H1 (cell line): ENCODE data around the gene GRID1.

ENCODE experiments used
- CEBPB ChIP-seq: IDR thresholded peaks from 2 replicates; pipeline ENCODE4 v1.6.1; 2012; ENCODE audit warnings: low read depth, low read length
- CHD2 ChIP-seq: IDR thresholded peaks from 2 replicates; pipeline ENCODE4 v1.6.1; 2012; ENCODE audit warnings: low read length, improper control_type of control experiment
- EP300 ChIP-seq, 2 experiments: IDR thresholded peaks; 1 replicate in 1 of 2; 2 replicates in 1 of 2; pipeline ENCODE4 v1.6.1; 2011 to 2012; ENCODE audit warnings: low read depth in 2 of 2, low read length in 2 of 2, mild to moderate bottlenecking in 2 of 2, borderline replicate concordance in 1 of 2, inconsistent platforms in 1 of 2, moderate library complexity in 1 of 2
- POLR2A ChIP-seq, 2 experiments: IDR thresholded peaks; 1 replicate in 1 of 2; 2 replicates in 1 of 2; pipeline ENCODE4 v1.6.1; 2011; ENCODE audit warnings: low read depth in 2 of 2, low read length in 2 of 2, mild to moderate bottlenecking in 2 of 2; ENCODE audit errors: control extremely low read depth in 1 of 2
- RAD21 ChIP-seq, 2 experiments: IDR thresholded peaks in 1 of 2; conservative IDR thresholded peaks in 1 of 2; 2 replicates each; pipeline ENCODE4 v1.6.1; 2011; ENCODE audit warnings: low read depth in 2 of 2, low read length in 2 of 2, improper control_type of control experiment in 1 of 2, inconsistent platforms in 1 of 2, mild to moderate bottlenecking in 1 of 2, moderate library complexity in 1 of 2
- RXRA ChIP-seq: IDR thresholded peaks from 2 replicates; pipeline ENCODE4 v1.6.1; 2011; ENCODE audit warnings: low read depth, mild to moderate bottlenecking, low read length, moderate library complexity; ENCODE audit not compliant: insufficient read depth
- SIX5 ChIP-seq: IDR thresholded peaks from 2 replicates; pipeline ENCODE4 v1.6.1; 2011; ENCODE audit warnings: mild to moderate bottlenecking, low read depth, low read length
- TF ChIP-seq, protein P1 (sequence below), 3 experiments: IDR thresholded peaks; 1 replicate in 2 of 3; 2 replicates in 1 of 3; pipeline versions ENCODE4 v1.5.1 to v1.6.1; 2011; ENCODE audit warnings: low read length in 3 of 3, mild to moderate bottlenecking in 3 of 3, inconsistent platforms in 2 of 3, low read depth in 1 of 3, moderate library complexity in 1 of 3; ENCODE audit not compliant: insufficient read depth in 1 of 3; ENCODE audit errors: control extremely low read depth in 1 of 3

DNA sequence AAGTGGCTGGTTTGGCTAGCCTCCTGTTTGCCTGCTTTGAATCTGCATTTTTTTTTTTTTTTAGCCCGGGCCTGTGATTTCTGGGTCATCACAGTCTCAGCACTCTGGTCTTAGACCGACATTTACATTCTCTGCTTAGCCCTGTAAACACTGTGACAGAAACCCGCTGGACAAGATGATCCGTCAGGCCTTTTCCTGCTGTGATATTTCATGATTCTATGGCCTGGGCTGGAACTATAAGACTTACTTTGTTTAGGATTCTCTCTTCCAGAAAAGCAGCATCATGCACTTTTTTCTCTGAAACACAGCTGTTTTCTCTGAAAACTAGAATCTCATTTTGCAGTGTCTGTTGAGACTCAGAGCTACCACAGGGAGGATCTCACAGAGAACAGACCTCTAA is 705.5 kb downstream of the GRID1 start:
- TF ChIP-seq CEBPB, result no peak
- no peak for TF ChIP-seq POLR2A (IDR thresholded peaks at IDR 0.05; ENCODE audit: control extremely low read depth in 1 of 2, low read depth in 2 of 2, low read length in 2 of 2)
- TF ChIP-seq CHD2, result no peak
- TF ChIP-seq, protein P1, sequence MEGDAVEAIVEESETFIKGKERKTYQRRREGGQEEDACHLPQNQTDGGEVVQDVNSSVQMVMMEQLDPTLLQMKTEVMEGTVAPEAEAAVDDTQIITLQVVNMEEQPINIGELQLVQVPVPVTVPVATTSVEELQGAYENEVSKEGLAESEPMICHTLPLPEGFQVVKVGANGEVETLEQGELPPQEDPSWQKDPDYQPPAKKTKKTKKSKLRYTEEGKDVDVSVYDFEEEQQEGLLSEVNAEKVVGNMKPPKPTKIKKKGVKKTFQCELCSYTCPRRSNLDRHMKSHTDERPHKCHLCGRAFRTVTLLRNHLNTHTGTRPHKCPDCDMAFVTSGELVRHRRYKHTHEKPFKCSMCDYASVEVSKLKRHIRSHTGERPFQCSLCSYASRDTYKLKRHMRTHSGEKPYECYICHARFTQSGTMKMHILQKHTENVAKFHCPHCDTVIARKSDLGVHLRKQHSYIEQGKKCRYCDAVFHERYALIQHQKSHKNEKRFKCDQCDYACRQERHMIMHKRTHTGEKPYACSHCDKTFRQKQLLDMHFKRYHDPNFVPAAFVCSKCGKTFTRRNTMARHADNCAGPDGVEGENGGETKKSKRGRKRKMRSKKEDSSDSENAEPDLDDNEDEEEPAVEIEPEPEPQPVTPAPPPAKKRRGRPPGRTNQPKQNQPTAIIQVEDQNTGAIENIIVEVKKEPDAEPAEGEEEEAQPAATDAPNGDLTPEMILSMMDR (IDR thresholded peaks at IDR 0.05; ENCODE audit: control extremely low read depth in 1 of 3, insufficient read depth in 1 of 3, low read depth in 1 of 3, low read length in 3 of 3), result no peak
- no peak for TF ChIP-seq RXRA
- no peak for TF ChIP-seq EP300 (IDR thresholded peaks at IDR 0.05; ENCODE audit: borderline replicate concordance in 1 of 2, low read depth in 2 of 2, low read length in 2 of 2)
- TF ChIP-seq SIX5, result no peak
- no peak for TF ChIP-seq RAD21 (IDR thresholded peaks at IDR 0.05 in 1 of 2, conservative IDR thresholded peaks at IDR 0.05 in 1 of 2; ENCODE audit: low read depth in 2 of 2, low read length in 2 of 2)
